Stimulated activated CD8-positive, alpha-beta memory T cell treated with anti-CD3 and anti-CD28 coated beads, Interleukin-2, amount 100 ng/mL, for 48 hours (primary cell): ENCODE results near the gene KCNT2.

Experiments used
- DNase-seq, 2 donors: peaks; one replicate each; pipeline ENCODE4 v3.0.0-alpha.2; 2020; ENCODE audit warnings: low read depth in 2 of 2

The KCNT2 gene

DNA sequence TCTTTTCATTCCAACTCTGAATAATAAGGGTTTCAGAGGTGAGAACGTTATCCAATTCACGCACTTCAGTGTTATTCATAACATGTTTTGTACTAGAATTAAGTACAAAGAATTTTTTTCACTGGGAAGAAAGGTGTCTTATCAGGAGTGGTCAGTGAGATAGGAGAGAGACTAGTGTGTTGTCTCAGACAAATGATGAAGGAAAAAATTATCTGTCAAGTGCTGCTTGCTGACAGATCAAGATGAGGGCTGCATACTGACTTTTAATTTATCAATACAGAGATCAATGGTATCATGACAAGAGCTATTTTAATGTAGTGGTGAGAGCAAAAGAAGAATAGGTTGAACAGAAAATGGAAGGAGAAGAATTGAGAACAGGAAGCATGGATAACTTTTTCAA, 402.4 kb downstream of the KCNT2 start:
- DNase-seq, result no peak

- DNase-seq, result no peak
Observed at GRCh38 chr1:196196486-196196885, 411.8 kb downstream of the KCNT2 start.

- no peak for DNase-seq
Observed at GRCh38 chr1:196193896-196194559, 414.2 kb downstream of the KCNT2 start.

- DNase-seq, result no peak
Observed at GRCh38 chr1:196183941-196184340, 424.3 kb downstream of the KCNT2 start.

GRCh38 chr1:196181594-196181878, 426.7 kb downstream of the KCNT2 start:
- DNase-seq, result no peak

- DNase-seq, result no peak
Observed at GRCh38 chr1:196180847-196181593, 427.2 kb downstream of the KCNT2 start.

DNA sequence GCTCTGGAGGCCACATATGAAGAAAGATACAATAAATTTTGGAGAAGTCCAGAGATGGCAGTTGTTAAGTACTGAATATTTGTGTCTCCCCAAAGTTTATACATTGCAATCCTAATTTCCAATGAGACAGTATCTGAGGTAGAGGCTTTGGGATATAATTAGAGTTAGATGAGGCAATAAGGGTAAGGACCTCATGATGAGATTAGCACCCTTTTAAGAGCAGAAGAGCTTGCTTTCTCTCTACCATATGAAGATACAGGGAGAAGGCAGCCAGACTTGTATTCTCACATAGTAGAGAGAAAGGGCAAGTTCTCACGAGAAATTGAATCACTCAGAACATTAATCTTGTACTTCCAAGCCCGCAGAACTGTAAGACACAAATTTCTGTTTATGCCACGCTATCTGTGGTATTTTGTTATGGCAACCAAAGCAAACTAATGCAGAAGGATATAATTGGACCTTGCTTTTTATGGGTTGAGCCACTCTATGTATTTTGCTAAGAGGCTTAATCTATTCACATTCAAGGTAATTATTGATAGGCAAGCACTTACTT, 430.1 kb downstream of the KCNT2 start:
- DNase-seq, result no peak
